DOHH2 (cell line): ENCODE data around the gene BCL2.

Experiments
- CTCF ChIP-seq: fragments of 200-600 bp; sonication (generic); IDR thresholded peaks from one replicate; pipeline ENCODE4 v1.5.1; 2014; ENCODE audit warnings: antibody characterized with exemption, mild to moderate bottlenecking, low read depth, low read length; ENCODE audit not compliant: poor library complexity, severe bottlenecking
- EZH2phosphoT487 ChIP-seq: fragments of 200-600 bp; sonication (generic); IDR thresholded peaks from 2 replicates; pipeline ENCODE4 v1.6.1; 2017; ENCODE audit warnings: borderline replicate concordance, mild to moderate bottlenecking, antibody characterized with exemption, low read length, moderate library complexity, mixed read lengths

GRCh38 chr18:63368611-63369010 is 49.0 kb upstream of the BCL2 start:
- TF ChIP-seq CTCF (no peak), EZH2phosphoT487 (no peak)
